ENCODE results near the gene PTGDS.
A peak's percentile ranks its signal among the peaks of the same experiment; 100 is the strongest.

Gene PTGDS

DNA sequence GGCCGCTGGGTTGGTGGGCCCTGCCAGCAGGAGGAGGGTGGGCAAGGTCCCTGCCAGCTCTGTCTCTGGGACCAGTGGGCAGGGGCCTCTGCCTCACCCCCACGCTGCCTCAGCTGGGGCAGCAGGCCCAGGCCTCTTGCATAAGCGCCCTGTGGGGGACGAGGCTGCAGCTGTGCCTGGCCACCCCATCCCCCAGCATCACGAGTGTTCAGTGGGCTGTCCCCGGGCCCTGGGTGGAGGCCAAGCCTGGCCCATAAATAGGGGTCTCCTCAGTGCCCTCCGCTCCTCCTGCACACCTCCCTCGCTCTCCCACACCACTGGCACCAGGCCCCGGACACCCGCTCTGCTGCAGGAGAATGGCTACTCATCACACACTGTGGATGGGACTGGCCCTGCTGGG, at the start of gene PTGDS:
TSS of gene PTGDS (plus strand) at position 282 of the 400 bp plus-strand sequence. CDS start at position 357, 75 bp downstream.
- no peak for DNase-seq (ENCODE audit: low read depth in 2 of 2, low spot score in 1 of 2)

DNA sequence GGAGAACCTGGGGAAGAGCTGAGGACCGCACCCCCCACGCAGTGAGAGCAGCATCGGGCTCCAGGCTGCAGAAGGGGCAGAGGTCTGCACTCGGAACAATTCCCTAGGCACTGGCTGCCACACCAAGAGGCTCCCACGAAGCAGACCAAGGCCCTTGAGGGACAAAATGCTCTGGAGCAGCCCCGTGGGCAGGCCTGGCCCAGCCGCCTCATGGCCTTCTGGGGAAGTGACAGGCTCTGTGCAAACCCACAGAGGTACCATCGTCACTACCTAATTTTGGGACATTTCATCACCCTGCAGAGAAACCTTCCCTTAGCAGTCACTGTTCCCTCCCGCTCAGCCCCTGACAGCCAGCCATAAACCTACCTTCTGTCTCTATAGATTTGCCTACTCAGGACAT, 48.7 kb upstream of the PTGDS start:
- no peak for DNase-seq (ENCODE audit: low read depth in 2 of 2, low spot score in 1 of 2)

DNA sequence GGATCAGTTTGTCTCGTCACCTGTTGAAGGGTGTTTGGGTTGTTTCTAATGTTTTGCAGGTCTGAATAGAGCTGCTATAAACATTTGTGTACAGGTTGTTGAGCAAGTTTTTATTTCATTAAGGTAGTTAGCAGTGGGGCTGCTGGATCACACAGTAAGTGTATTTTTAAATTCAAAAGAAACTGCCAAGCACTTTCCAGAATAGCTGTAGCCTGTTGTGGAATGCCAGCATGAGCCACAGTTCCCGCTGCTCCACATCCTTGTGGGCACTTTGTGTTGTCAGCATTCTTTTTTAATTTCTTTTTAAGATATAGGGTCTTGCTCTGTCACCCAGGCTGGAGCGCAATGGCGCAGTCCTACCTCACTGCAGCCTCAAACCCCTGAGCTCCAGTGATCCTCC, 47.3 kb upstream of the PTGDS start:
- no peak for DNase-seq (ENCODE audit: low read depth in 2 of 2, low spot score in 1 of 2)

DNA sequence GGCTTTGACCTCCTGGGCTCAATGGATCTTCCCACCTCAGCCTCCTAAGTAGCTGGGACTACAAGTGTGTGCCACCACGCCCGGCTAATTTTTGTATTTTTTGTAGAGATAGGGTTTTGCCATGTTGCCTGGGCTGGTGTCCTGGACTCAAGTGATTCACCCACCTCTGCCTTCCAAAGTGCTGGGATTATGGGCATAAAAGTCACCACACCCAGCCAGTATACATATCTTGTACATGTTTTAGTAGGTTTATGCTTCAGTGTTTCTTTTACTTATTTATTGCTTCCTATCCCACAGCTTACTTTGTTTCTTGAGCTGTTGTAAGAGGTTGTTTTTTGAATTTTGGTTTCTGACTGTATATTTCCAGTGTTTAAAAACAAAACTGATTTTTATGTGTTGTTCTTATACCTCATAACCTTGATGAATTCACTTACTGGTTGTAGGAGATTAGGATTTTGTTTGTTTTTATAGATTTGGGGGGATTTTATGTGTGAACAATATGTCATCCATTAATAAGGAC, 45.6 kb upstream of the PTGDS start:
- no peak for DNase-seq (ENCODE audit: low read depth in 2 of 2, low spot score in 1 of 2)

DNA sequence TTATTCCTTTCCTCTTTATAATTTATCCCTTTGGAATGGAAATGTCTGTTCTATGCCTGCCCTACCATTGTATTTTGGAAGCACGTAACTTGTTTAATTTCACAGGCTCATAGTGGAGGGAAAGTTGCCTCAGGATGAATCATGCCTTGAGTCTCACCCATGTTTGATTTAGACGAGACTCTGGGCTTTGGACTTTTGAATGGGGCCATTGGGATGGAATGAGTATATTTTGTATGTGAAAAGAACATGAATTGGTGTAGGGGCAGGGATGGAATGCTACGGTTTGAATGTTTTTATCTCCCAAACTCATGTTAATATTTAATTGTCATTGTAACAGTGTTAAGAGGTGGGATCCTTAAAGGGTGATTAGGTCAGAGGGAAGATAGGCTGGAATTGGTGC, 43.0 kb upstream of the PTGDS start:
- DNase-seq (ENCODE audit: low read depth in 2 of 2, low spot score in 1 of 2) = no peak

DNA sequence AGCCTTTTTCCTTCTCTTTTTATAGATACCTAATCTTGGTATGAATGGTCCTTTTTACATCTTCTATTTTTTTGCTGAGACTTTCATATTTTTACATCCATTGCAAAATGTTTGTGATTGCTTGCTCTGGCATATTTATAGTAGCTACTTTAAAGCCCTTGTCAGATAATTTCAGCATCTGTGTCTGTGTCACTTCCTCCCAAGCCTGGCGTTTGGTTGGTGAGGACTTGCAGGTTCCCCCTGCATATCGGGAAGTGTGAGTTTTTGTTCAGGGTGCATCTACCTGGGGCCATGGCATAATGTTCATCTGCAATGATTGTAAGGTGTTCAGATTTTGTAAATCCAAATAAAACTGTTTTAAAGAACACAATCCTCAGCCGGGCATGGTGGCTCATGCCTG, 41.7 kb upstream of the PTGDS start:
- DNase-seq (ENCODE audit: low read depth in 2 of 2, low spot score in 1 of 2) = no peak

DNA sequence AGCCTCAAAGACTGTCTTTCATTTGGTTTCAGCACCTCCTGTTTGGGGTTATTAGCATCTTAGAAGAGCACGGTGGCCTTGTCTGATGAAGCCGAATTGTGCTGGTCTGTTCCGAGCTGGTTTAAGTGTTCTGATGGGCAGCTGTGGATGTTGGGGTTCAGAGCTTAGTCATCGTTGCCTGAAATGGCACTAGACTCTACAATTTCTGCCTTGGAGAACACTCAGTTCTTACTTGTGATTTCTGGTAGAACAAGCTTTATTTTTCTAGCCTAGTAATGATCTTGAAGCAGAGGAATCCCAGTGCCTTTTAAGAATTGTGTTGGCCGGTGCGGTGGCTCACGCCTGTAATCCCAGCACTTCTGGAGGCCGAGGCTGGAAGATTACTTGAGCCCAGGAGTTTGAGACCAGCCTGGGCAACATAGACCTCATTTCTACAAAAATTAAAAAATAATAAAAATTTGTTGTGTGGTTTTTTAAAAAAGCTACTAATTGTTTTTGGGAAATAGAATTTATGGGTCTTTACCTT, 40.6 kb upstream of the PTGDS start:
- DNase-seq (ENCODE audit: low read depth in 2 of 2, low spot score in 1 of 2) = no peak

DNA sequence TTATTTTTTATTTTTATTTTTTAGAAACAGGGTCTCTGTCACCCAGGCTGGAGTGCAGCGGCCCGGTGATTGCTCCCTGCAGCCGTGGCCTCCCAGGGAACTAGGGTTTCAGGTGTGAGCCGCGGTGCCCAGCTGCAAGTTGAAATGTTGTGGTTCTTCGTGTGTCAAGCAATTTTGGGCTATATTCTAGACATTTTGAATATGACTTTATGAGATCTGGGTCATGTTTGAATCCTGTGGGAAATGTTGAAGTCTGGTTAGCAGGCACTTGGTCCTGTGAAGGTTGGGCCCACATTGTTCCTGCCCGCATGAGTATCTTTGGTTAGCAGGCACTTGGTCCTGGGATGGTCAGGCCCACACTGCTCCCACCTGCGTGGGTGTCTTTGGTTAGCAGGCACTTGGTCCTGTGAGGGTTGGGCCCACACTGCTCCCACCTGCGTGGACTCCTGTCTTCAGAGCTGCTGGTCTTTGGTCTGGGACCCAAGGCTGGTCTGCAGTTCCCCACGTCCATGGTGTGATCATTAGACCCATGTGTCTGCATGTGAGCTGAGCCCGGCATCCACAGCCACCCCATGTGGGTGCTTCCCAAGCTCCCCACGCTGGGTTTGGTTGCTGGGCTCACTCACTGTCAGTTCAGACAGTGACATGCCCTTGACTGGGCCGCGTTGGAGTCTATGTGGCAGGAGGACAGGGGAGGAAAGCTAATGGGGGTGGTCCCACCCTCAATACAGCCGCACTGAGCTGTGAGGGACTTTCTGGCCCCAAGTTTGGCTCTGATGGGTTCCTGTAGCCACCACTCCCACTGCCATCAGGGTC, 39.9 kb upstream of the PTGDS start:
- DNase-seq (ENCODE audit: low read depth in 2 of 2, low spot score in 1 of 2) = no peak

DNA sequence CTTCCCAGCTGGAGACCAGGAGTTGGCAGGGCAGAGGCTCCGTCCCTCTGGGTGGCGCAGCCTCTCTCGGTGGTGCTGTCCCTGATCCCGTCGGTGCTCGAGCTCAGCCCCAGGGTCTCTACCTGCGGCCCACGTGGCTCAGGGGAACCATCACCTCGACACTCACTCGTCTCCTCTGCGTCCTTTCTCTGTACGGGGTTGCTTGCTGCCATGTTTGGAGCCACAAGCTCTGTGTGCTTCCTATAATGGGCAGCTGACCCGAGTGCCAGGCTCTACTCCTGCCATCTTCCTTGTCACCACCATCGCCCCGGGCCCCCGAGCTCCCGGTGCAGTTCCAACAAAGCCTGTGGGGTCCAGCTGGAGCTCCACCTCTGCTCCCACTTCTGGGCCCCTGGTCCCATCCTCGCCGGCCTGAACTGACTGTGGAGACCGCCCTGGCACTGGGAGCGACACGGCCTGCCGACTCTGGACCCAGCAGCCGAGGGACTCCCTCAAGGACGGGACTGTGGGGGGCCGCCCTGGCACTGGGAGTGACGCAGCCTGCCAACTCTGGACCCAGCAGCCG, 37.8 kb upstream of the PTGDS start:
- DNase-seq (ENCODE audit: low read depth in 2 of 2, low spot score in 1 of 2) = no peak

DNA sequence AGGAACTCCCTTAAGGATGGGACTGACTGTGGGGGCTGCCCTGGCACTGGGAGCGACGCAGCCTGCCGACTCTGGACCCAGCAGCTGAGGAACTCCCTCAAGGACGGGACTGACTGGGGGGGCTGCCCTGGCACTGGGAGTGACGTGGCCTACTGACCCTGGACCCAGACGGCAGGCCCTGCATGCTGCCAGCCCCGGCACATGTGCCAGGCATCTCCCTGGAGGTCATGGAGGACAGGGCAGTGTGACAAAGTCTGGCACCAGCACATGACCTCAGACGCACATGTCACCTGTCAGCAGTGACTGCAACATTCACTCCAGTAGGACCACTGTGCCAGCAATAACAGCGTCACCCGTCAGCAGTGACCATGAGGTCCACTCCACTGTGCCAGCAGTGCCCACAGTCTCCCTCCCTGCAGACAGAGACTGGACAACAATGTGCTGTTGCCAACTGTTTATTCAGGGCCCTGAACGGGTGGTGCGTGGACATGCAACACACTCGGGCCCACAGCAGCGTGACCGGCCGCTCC, 37.2 kb upstream of the PTGDS start:
- no peak for DNase-seq (ENCODE audit: low read depth in 2 of 2, low spot score in 1 of 2)

DNA sequence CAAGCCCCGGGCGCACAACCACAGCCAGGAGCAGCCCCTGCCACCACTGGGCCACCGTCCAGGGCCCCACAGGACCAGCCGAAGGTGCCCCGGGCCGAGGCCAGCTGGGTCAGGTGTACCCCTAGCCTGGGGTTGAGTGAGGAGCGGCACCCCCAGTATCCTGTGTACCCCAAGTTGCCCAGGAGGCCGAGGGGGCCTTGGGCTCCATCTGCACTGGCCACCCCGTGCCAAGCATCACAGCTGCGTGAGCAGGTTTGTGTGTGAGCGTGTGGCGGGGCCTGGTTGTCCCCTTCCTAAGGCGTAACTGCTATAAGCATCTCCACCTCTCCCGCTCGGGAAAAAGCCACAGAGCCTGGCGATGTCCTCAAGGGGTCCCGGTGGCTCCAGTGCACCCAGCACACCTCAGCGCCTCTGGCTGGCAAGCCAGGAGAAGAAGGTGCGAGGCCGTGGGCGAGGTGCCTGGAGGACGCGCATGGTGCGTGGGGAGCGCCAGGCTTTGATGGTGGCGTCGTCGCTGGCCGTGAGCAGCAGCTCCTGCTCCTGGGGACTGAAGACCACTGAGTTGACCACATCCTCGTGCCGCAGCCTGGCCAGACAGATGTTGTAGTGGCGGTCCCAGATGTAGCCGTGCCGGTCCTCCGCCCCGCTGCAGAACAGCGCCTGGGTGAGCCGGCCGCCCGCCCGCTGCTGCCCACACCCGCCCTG, 36.6 kb upstream of the PTGDS start:
- no peak for DNase-seq (ENCODE audit: low read depth in 2 of 2, low spot score in 1 of 2)

DNA sequence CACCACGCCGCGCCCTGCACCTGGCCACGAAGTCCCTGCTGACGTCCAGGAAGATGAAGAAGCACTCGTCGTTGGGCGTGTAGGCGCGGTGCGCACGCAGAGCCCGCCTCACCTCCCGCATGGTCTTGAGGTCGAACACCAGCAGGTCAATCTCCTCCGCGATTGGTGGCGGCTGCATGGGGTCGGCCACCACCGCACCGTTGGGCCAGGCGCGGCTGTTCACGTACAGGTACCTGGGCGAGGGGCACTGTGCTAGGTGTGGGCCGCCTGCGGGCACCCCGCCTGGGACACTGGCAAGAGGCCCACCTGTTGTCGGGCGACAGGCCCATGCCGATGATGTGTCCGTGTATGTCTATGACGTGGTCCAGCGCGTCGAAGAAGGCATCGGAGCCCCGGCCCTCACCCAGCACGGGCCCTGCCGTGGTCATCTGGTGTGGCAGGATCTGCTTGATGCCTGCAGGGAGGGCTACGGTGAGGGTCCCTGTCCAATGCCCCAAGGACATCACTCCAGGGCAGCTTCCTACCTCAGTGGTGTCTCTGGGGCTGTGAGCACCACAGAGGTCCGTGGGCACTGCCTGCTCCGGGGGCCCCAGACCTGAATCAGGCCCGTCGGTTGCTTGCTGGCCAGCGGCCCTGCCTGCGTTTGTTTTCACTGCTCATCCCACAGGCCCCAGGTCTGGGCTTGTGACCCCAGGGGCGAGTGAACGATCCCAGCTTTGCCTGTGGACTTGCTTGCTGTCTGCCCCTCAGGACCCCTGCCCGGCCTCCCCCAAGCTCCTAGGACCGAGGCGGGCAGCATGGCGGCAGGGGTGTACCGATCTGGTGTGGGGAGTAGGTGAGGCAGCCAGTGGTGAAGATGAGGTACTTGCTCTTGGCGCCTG, 35.8 kb upstream of the PTGDS start:
- DNase-seq (ENCODE audit: low read depth in 2 of 2, low spot score in 1 of 2) = no peak

DNA sequence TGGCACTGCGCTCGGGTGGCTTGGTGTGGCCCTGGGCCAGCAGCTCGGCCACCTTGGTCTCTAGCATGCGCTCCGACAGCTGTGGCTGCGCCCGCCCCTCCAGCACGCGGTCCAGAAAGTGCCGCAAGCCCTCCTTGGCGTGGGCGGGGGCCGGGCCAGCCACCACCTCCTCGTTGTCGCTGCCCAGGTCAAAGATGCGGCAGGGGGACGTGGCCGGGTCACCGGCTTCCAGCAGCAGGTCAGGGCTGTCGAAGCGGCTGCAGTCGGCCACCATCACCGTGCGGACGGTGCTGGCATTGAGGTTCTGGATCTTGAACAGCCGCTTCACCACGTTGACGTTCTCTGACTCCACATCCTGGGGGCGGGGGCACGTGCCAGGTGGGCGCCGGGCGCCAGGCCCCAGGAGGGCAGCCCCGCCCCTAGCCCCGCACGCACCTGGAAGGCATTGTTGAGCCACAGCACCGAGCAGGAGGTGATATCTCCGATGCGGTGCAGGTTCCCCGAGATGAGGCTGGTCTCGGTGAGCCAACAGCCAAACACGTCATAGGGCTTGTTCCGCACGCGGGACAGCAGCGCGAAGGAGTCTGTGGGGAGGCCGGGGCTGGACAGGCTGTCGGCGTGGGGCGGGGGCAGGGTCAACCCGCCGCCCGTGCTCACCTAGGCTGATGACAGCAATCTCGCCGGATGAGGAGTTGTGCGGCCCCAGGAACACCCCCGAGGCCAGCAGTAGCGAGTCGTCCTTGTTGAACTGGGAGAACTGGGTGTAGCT, 35.0 kb upstream of the PTGDS start:
- DNase-seq (ENCODE audit: low read depth in 2 of 2, low spot score in 1 of 2) = no peak

DNA sequence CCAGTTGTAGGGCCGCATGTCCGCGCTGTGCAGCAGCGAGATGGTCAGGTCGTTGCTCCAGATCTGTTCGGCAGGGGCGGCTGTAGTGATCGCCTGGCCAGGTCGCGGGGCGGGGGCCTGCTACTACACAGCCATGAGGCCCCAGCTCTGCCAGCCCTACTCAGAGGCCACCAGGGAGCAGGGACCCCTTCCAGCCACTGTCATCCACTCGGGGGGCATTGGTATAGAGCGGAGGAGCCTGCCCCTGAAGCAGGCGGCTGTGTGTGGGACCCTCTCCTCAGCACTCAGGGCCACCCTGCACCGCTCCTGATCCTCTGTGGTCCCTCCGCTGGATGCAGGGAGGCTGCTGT, 34.4 kb upstream of the PTGDS start:
- DNase-seq (ENCODE audit: low read depth in 2 of 2, low spot score in 1 of 2) = no peak

DNA sequence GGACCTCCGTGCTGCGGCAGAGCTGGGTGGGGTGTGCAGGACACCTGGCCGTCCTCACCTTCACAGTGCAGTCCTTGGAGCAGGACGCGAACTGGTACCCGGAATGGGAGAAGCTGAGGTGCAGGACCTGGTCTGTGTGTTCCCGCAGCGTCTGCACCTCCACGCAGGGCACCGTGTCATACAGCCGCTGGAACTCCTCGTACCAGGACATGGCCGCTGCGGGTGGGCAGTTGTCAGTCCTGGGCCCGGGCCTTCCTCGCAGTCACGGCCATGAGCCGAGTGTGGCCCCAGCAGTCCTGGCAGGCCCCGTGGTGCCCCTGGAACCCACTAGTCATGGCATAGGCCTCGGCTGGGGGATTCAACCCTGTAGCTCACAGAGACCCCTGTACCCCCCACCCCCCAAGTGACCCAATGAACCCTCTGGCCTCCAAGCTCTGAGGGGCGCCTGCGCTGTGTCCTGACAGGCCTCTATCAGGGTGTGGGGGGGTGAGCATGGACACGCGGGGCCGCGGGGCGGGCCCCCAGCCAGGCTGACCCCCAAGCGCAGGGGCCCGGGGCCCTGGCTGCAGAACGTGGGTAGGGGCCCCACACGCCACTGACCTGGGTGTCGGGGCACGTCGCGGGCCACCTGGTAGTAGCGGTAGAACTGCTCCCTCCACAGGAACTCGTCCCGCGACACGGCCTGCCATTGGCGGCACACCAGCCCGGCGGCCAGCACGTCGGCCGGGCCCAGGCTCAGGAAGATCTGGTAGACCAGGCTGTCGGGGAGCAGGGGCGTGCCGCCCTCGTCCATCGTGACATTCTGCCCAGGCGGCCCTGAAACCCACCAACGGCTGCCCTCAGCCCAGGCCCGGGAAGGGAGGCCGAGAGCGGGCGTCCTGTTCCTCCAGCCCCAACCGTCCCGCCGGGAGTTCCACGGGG, 33.8 kb upstream of the PTGDS start:
- DNase-seq (ENCODE audit: low read depth in 2 of 2, low spot score in 1 of 2) = no peak

DNA sequence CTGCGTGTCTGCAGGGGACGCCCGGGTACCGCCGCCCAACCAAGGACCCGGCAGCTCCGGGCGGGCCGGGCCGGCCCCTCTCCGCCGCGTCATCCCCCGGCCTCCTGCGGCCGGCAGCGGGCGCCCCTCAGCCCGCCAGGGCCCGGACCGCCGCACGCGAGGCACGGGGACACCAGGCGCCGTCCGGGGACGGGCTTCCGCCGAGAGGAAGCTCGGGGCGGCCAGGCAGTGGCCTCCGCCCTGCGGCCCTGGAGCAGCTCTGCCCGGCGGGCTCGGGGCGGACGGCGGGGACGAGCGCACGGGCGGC, 33.1 kb upstream of the PTGDS start:
- no peak for DNase-seq (ENCODE audit: low read depth in 2 of 2, low spot score in 1 of 2)

DNA sequence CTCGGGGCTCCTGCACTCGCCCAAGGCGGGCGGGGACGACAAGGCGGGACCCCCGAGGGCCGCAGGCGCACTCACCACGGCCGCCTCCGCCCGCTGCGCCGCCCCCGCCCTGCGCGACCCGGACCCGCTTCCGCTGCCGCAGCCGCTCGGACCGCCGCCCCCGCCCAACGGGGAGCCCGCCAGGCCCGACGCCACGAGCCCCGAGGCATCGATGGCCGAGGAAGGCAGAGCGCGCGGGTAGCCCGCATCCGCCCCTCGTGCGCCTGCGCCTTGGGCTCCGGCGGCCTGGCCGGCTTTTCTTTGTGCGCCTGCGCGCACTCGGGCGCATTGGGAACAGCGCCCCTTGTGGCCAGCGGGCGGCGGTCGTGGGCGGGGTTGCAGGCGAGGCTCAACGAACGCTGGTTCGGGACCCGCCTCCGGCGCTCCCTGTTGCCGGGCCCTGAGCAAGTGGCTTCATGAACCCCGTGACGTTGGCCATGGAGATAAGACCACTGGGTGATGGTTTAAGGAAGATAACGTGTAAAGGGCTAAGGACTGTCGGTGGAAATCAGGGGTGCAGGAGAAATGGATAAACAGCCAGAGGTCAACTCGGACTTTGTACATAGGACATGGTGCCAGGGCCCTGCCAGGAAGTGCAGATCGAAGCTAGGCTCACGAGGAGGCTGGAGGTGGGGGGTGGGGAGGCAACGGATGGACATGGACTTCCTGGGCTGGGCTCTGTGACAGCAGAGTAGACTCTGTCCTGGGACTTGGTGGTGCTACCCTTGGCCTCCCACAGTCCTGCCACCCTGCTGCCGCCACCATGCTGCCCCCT, 32.6 kb upstream of the PTGDS start, which contains the start of the genes C8G and FBXW5:
TSS of gene C8G (plus strand) at position 725 of the 814 bp plus-strand sequence. CDS start at position 803, 78 bp downstream.
TSS of gene FBXW5 (minus strand) at position 220 of the 814 bp plus-strand sequence. CDS start 655 bp downstream, outside the sequence.
- DNase-seq (ENCODE audit: low read depth in 2 of 2, low spot score in 1 of 2) = peak; percentile 75 to 88
